NCI-H1048 (cell line): Measurements from ENCODE around the gene KLHL22.
"Not testable (repeated sequence)": the region's sequence is repeated elsewhere in the genome, so short reads cannot be mapped to it uniquely, and the experiment has no call there.

Experiments used
- DNase-seq: peaks from one replicate; lab custom pipeline; 2025; lab: John Stamatoyannopoulos, UW

The KLHL22 gene, protein sequence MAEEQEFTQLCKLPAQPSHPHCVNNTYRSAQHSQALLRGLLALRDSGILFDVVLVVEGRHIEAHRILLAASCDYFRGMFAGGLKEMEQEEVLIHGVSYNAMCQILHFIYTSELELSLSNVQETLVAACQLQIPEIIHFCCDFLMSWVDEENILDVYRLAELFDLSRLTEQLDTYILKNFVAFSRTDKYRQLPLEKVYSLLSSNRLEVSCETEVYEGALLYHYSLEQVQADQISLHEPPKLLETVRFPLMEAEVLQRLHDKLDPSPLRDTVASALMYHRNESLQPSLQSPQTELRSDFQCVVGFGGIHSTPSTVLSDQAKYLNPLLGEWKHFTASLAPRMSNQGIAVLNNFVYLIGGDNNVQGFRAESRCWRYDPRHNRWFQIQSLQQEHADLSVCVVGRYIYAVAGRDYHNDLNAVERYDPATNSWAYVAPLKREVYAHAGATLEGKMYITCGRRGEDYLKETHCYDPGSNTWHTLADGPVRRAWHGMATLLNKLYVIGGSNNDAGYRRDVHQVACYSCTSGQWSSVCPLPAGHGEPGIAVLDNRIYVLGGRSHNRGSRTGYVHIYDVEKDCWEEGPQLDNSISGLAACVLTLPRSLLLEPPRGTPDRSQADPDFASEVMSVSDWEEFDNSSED

DNA sequence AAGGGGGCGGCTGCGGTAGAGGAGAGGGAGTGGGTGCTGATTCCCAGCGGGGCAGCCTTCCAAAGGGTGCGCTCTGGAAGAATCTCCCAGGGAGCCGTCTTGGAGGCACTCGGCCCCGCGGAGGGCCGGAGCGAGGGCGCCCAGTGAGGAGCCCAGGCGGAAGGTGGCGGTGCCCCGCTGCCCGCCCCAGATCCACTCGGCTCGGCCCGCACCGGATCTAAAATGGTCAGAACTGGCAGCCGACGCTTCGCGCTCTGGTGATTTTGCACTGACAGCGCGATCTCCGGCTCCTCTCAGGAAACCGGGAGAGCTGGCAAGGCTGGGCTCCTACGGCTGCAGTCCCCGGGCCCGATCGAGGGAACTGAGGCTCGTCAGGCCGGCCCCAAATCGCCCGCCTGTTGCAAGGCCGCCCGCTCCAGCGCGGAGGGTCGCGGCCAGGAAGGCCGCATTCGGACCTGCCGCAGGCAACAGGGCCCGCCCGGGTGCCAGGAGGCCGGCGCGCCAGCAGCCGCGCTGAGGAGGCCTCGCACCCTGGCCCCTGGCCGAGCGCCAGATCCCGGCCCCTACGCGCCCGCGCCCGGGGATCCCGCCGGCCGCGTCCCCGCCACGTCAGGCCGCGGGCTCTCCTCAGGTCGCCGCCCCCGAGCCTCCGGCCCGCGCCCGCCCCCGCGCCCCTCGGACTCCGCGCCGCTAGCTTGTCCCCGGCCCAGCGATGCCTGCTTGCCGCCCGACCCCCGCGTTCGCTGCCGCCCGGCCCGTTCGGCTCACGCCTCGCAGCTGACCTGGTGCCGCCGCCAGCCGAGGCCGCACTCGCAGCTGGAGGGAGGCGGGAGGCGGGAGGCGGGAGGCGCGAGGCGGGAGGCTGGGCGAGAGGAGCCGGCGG lies at the start of gene KLHL22:
KLHL22 (minus strand) TSS at position 818 of the 883 bp plus-strand sequence. CDS start 6,584 bp downstream, outside the sequence.
- DNase-seq: no peak

DNA sequence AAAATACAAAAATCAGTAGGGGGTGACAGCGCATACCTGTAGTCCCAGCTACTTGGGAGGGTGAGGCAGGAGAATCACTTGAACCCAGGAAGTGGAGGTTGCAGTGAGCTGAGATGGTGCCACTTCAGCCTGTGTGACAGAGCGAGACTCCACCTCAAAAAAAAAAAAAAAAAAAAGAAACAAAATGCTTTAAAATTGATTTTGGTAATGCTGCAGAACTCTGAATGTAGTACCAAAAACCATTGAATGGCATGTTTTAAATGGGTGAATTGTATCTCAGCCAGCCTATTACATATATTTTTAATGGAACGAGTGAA lies 49.7 kb upstream of the KLHL22 start:
- DNase-seq: not testable (repeated sequence)

DNA sequence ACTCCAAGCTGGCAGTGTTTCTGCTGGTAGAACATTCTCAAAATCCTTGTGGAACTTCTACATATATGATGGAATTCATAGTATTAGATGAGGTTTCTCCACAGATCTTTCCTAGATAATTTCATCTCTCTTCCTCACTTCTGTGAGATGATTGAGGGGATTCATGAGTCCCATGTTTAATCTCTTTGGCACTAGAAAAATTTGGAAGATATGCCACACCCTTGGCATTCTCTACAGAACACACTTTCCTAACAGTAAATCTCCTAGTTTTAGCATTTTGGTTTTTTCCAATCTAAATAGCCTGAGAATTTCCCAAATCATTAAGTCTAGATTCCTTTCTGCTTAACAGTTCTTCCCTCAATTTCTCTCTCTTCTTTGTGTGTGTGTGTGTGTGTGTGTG lies 47.1 kb upstream of the KLHL22 start:
- DNase-seq: no peak

DNA sequence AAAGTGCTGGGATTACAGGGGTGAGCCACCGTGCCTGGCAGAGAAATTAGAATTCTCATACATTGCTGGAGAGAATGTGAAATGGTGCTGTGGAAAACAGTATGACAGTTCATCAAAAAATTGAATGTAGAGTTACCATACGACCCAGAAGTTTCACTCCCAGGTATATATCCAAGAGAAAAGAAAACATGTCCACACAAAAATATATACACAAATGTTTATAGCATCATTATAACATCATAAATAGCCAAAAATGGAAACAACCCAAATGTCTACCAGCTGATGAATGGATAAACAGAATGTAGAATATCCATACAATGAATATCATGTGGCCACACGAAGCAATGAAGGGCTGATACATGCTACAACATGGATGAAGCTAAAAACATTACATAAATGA lies 46.5 kb upstream of the KLHL22 start:
- DNase-seq: no peak

DNA sequence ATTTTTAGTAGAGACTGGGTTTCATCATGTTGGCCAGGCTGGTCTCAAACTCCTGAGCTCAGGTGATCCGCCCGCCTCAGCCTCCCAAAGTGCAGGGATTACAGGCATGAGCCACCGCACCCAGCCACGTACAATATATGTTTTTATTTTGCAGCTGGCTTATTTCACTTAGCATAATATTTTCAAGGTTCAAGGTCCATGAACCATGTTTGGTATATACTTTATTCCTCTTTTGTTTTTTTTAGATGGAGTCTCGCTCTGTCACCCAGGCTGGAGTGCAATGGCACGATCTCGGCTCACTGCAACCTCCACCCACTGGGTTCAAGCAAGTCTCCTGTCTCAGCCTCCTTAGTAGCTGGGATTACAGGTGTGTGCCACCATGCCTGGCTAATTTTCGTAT lies 43.3 kb upstream of the KLHL22 start:
- DNase-seq: not testable (repeated sequence)

DNA sequence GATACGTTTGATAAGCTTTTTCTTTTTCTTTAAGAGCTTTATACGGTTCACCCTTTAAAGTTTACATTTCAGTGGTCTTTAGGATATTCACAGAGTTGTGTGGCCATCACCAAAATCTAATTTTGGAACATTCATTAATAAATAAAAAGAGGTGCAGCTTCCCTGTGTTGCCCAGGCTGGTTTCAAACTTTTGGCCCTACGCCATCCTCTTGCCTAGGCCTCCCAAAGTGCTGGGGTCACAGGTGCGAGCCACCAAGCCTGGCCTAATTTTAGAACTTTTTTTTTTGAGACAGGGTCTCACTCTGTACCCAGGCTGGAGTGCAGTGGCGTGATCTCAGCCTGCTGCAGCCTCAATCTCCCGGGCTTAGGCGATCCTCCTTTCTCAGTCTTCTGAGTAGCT lies 42.4 kb upstream of the KLHL22 start:
- DNase-seq: no peak

DNA sequence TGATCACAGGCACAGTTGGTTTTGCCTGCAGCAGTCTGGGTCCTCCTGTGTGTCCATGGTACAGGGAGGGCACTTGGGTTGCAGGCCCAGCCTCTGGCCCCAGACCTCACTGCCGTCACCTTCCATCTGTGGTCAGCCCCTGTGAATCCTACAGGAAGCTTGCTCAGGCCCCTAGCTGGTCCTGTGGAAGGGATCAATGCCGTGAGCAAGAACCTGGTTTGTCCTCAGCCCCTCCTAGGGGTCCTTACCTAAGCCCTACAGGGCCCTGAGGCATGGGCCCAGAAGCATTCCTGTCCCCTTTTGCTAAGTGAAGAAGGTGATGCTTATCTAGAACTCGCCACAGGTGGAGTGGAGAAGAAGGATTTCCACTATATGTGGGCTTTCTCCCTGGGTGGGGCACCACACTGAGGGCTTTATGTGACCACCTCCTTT lies 41.7 kb upstream of the KLHL22 start:
- DNase-seq: no peak

DNA sequence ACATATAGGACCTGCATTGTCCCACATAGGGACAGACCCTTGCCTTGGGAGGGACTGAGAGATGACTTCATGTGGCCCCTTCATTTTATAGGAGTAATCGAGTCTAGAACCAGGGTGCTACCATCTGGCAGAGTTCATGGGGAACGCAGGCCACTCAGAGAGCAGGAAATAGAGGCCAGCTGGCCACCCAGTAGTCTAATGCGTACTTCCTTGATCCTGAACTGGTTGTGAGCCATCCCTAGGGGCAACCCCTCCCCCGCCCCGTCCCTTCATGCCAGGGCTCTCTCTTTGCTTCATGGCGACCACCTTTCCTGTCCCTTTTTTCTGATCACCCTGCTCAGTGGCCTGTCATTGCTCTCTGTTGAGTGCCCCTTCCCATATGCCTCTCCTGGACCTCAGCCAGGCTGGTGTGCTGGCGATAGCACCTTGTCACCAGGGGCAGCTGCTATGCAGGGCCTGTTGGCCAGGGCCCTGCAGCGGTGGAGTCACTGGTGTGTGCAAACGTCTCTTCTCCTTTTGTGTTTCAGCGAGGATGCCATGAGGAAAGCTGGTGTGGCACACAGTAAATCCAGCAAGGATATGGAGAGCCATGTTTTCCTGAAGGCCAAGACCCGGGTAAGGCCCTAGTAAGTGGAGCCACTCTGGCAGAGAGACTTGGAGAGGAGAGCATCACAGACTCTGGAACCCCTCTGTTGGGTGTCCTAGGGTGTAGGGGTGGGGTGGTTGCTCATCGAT lies 41.2 kb upstream of the KLHL22 start:
- DNase-seq: no peak

DNA sequence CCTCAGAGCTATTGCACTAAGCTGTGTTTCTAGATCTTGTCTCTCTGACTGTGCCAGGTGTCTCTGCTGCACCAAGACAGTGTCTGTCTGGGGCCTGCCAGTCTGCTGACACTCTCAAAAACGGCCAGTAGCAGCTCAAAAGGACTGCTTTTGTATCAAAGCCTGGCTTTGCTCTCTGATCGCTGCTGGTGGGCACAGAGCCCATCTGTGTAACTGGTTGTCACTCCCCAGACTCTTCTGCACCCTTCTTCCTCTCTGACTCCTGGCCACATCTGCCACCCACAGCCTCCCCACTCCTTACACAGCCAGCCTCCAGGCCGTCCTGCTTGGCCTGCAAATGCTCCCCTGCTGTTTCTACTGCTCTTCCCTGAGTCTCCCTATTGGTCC lies 38.3 kb upstream of the KLHL22 start:
- no peak for DNase-seq

DNA sequence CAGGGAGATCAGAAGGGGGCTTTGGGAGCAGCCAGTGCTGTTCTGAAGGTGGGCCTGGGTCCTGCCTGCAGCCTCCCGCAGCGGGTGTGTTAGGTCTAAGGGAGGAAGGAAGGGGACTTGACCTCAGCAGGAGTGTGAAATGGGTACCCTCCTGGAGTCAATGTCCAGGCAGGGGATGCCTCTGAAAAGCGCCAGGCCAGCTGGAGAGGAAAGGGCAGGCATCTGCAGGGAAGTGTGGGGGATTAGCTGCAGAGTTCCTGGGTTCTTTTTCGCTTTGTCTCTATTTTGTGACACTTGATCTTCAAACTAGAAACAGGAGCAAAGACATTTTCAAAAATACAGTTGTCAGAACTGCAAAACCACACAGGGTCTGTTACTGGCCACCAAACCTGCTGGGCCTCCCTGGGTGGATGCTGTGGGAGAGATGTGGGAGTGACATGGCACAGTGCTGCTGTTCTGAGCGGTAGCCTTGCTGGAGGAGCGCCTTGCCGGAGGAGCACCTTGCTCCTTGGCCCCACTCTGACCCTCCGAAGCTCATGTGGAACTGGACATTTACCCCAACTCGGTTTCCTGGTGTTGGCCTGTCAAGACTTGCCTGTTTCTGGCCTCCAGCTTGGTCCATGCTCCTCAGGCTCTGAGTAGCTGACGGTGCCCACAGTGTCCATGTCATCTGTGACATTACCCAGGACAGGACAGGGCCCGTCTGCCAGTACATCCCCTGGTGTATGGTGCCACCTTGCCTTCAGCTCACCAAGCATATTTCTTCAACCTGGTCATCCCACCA lies 37.7 kb upstream of the KLHL22 start:
- no peak for DNase-seq

DNA sequence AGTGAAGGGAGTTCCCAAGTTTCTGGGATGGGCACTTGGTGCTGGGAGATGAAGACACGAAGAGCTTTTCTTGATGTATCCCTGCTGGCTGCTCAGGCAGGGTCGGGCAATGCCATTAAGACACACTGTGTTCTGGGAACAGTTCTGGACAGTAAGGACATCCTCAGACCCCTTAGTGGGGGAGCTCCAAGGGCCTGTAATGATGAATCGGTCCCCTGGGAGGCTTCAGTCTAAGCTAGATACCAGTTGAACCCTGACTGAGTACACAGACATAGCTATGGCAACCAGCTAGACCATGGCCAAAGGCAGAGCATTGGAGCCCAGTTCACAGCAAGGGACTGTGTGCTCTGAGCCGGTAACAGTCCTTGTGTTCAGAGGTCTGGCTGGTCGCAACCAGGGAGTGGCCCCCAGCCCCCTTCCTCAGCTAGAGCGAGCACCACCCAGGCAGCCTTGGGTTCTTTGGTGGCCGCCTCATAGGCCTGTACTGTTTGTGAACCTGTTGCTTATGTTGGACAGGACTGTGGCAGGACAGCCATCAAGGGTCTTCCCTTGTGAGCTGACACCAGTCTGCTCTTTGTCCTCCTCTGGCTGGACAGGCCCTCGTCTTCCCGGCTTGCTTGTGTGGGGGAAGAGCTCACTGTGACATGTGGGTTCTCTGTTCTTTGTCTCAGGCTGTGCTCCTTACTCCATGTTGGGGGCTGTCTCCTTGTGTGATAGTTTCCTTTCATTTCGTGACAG lies 36.8 kb upstream of the KLHL22 start:
- DNase-seq: no peak

DNA sequence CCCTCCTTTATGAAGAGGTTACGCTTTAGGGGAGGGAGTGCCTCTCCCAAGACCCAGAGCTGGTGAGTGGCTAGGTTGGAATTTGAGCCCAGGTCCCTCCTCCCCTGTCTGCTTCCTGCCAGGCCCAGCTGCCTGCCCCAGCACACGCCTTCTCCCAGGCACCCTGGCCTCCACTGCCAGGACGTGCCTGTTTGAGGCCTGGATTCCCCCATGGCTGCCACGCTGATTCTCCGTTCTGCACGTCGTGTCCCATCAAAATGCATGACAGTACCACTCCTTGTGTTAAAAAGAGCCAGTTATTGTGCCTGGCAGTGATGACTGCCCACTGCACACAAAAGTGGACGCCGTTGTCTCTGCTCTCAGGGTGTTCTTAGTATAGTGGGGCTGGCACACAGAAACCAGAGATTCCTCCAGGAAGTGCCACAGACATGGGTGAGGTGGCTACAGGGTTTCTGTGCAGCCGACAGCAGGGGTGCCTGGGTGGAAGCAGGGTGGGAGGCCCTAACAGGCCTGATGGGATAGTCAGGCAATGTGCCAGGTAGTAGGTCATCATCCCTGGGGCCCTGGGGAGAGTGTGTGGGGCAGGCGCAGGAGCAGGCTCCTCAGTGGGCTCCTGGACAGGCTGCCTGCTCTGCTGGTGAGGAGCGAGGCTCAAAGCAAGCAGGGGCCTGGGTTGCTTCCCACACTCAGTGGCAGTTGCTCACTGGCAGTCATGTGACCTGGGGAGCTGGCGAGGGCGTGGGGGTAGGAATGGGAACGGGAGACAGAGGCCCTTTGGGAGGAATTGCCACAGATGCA lies 36.0 kb upstream of the KLHL22 start:
- no peak for DNase-seq

DNA sequence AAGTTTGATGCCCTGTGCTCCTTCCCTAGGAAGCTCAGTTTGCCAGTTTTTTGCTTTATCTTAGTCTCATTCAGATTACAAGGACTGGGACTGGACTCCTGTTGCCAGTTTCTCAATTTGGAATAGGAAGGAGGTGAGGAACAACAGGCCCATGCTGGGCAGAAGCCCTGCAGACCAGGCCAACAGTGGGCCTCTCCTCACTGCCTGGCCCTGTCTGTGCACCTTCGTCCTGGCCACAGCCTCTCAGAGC lies 35.5 kb upstream of the KLHL22 start:
- no peak for DNase-seq

DNA sequence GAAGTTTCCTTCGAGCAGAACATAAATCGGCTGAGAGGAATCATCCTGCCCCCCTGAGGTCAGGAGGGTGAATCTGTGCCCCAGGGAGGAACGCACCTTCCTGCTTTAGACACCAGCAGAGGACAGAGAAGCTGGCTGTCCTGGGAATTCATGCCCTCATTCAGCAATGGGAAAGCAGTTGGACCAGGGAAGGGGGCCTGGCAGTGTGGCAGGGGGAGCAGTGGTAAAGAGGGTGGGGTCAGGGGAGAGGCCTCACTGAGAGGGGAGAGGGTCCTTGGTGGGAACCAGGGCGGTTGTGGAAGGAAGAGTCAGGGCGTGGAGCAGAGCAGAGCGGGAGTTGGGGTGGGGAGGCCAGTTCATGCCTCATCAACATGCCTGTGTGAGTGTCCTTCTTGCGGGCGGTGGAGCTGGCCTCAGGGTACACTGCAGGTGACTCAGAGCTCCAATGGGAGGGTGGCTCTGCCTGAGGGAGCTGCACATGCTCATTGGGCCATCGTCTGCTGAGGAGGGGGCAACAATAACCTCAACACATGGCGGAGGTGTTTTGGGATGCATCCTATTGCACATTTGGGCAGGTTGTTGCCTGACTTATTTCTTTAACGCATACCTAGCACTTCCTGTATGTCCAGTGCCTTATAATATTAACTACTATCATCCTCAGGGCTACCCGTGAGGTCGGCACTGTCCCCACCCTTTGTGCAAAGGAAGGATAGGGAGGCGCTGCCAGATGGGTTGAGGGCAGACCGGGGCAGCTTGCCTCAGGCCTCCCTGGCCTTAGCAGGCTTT lies 35.0 kb upstream of the KLHL22 start:
- DNase-seq: no peak

DNA sequence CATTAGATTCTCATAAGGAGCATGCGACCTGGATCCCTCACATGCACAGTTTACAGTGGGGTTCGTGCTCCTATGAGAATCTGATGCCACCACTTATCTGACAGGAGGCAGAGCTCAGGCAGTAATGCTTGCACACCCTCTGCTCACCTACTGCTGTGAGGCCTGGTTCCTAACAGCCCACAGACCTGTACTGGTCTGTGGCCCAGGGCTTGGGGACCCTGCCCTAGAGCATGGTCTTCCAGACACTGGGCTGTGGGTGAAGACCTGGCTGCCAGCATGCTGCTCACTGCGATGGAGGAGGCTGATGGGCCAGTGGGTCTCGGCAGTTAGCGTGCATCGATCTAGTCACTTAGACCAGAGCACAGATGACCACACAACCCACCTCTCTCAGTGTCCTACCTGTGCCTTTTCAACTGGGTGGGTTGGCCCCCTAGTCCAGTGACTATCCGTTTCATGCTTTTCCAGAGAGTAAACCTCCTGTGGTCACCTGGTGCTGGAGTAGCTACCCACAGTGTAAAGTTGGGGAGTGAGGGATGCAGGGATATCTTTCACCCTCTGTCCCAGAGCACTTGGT lies 32.9 kb upstream of the KLHL22 start:
- no peak for DNase-seq

DNA sequence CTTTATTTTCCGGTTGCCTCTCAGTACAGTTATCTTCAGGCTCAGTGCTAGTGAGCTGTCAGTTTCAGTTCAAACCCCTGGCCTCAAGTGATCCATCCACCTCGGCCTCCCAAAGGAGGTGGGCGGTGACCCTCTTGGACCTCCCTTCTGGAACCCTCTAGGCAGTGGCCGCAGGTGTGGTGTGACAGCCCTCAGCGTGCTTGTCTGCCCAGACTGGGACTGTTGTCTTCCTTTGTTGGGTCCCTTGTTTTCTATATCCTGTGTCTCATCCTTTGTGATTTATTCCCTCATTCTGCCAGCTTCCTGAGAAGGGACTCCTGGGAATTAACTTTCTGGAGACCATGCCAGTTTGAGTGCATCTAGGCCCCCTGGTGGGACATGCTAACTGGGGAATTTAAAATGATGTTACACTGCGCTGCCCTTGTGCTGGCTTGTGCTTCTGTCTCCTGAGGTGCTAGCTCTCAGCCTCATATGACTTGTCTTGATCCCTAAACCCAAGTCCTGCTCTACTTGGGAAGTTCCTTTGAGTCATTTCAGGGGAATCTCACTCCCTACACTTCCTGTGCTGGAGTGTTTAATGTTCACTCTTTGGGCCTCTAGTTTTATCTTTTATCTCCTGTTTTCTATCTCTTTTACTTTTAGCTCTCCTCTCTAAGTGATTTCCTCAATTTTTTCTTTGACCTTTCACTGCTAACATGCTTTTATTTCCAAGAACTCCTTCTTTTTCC lies 31.2 kb upstream of the KLHL22 start:
- no peak for DNase-seq

DNA sequence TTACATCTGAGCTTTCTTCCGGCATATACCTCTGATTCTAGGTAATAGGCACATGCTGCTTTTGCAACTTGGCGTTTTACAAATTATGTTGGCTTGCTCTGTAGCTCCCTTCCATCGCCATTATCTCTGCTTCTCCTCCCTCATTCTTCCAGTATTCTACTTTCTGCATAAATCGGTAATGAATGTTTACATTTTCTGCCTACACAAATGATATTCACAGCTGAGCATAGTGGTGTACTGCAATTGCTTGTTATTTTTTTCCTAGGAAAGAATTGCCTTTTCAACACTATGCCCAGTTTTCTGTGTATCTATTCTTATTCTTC lies 30.7 kb upstream of the KLHL22 start:
- DNase-seq: no peak

DNA sequence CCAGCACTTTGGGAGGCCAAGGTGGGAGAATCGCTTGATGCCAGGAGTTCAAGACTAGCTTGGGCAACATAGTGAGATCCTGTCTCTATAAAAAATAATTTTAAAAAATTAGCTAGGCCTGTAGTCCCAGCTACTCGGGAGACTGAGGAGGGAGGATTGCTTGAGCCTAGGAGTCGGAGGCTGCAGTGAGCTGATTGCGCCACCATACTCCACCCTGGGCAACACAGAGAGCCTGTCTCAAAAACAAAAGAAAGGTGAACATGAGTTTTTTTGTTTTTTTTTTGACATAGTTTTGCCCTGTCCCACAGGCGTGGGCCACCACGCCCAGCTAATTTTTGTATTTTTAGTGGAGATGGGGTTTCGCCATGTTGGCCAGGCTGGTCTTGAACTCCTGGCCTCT lies 29.5 kb upstream of the KLHL22 start:
- no peak for DNase-seq
